HepG2 (cell line): ENCODE data around the gene TLDC2. TPM values are rescaled to one million over a fixed set of nuclear protein-coding genes. Genes with fewer than 3 reads are reported as not detected.
A peak's percentile ranks its signal among the peaks of the same experiment; 100 is the strongest.

ENCODE experiments used
- ATAC-seq: fragments of 200-7000 bp; cut with Tn5 transposase; 3 replicates; pipeline ENCODE4 v1.9.1; 2020; ENCODE audit warnings: mild to moderate bottlenecking, moderate library complexity
- BruUV-seq: library from RNA; stranded (reverse); fragments of 400-500 nt; replicated peaks from 2 replicates; lab custom pipeline; 2021; lab: Mats Ljungman, UMichigan
- CTCF ChIA-PET: fragments of 300-600 bp; formaldehyde crosslinking; extraction: SDS; loops from one replicate; lab custom pipeline; 2021; ENCODE audit warnings: low total read pairs, inconsistent platforms, low intra/inter-chr PET ratio; lab: Yijun Ruan, JAX
- POLR2A ChIA-PET: fragments of 350-600 bp; sonication (Branson Sonifier 250); formaldehyde crosslinking; loops from one replicate; lab custom pipeline; 2020; ENCODE audit warnings: antibody characterized with exemption, inconsistent platforms; lab: Yijun Ruan, JAX
- DNase-seq: peaks from one replicate; pipeline ENCODE4 v3.0.0-alpha.2; 2015; ENCODE audit warnings: low spot score
- FAIRE-seq: peaks from 3 replicates; lab custom pipeline; 2011; peaks lifted over from hg19 to GRCh38; lab: Jason Lieb, UNC
- H2AFZ ChIP-seq: one replicate; pipeline ENCODE4 v1.6.1; 2011; ENCODE audit warnings: low read length, inconsistent platforms
- H3K27ac ChIP-seq: fragments of 300-600 bp; 3 replicates; pipeline ENCODE4 v1.8.0; 2011; ENCODE audit warnings: mixed run types, mild to moderate bottlenecking, mixed read lengths, low read length, inconsistent platforms; ENCODE audit not compliant: insufficient read depth; ENCODE audit errors: extremely low read length
- H3K27me3 ChIP-seq, 2 experiments: fragments of 200-600 bp in 1 of 2; 2 replicates in 1 of 2; 3 replicates in 1 of 2; pipeline versions ENCODE4 v1.6.0 to v1.8.0; 2011; ENCODE audit warnings: low read length in 2 of 2, mild to moderate bottlenecking in 2 of 2, moderate library complexity in 2 of 2, inconsistent platforms in 1 of 2; ENCODE audit not compliant: insufficient read depth in 2 of 2, control insufficient read depth in 1 of 2
- H3K36me3 ChIP-seq, 2 experiments: fragments of 200-600 bp in 1 of 2; replicated peaks in 1 of 2; 2 replicates in 1 of 2; 3 replicates in 1 of 2; pipeline versions ENCODE4 v1.5.1 to v1.8.0; 2011; ENCODE audit warnings: low read length in 2 of 2, inconsistent platforms in 1 of 2; ENCODE audit not compliant: insufficient read depth in 2 of 2, control insufficient read depth in 1 of 2
- H3K4me1 ChIP-seq: 2 replicates; pipeline ENCODE4 v1.5.1; 2012; ENCODE audit warnings: low read length, inconsistent platforms; ENCODE audit not compliant: insufficient read depth
- H3K4me2 ChIP-seq: 2 replicates; pipeline ENCODE4 v1.6.0; 2011; ENCODE audit warnings: low read depth, low read length, inconsistent platforms
- H3K4me3 ChIP-seq, 3 experiments: fragments of 200-600 bp in 1 of 3; sonication (generic), shearing (Covaris generic) in 1 of 3; replicated peaks in 1 of 3; 2 replicates each; pipeline ENCODE4 v1.5.1; 2011 to 2016; ENCODE audit warnings: low read length in 3 of 3, inconsistent platforms in 2 of 3, low read depth in 2 of 3, mild to moderate bottlenecking in 2 of 3, control low read depth in 1 of 3, mixed read lengths in 1 of 3; ENCODE audit not compliant: insufficient read depth in 1 of 3
- H3K79me2 ChIP-seq: one replicate; pipeline ENCODE4 v1.6.1; 2011; ENCODE audit warnings: low read length, inconsistent platforms; ENCODE audit not compliant: insufficient read depth
- H3K9ac ChIP-seq: 2 replicates; pipeline ENCODE4 v1.6.0; 2011; ENCODE audit warnings: mild to moderate bottlenecking, low read depth, low read length, inconsistent platforms; ENCODE audit not compliant: insufficient read depth
- H3K9me3 ChIP-seq: 2 replicates; pipeline ENCODE4 v1.5.1; 2012; ENCODE audit warnings: mild to moderate bottlenecking, low read length
- H4K20me1 ChIP-seq: 2 replicates; pipeline ENCODE4 v1.6.0; 2011; ENCODE audit warnings: inconsistent platforms, mild to moderate bottlenecking, low read length, moderate library complexity; ENCODE audit not compliant: insufficient read depth
- HOXA3 ChIP-seq: sonication (generic); formaldehyde crosslinking; IDR thresholded peaks from 2 replicates; pipeline ENCODE4 v1.5.0; 2020; ENCODE audit warnings: missing genetic modification reagents
- RARA ChIP-seq: IDR thresholded peaks from 2 replicates; pipeline ENCODE4 v1.6.1; 2016; ENCODE audit warnings: missing genetic modification reagents, missing compliant biosample characterization
- SMAD9 ChIP-seq: sonication (generic); formaldehyde crosslinking; IDR thresholded peaks from 2 replicates; pipeline ENCODE4 v1.5.1; 2020; ENCODE audit warnings: mild to moderate bottlenecking, missing genetic modification reagents
- SRSF1 ChIP-seq: fragments of 200-400 bp; formaldehyde crosslinking; optimal IDR thresholded peaks from 2 replicates; pipeline ENCODE3; 2017; ENCODE audit warnings: mild to moderate bottlenecking, low read depth, low read length, moderate library complexity
- TFAP4 ChIP-seq: sonication (generic); IDR thresholded peaks from 2 replicates; pipeline ENCODE4 v1.6.1; 2016; ENCODE audit warnings: low read depth, borderline replicate concordance
- ZNF460 ChIP-seq: sonication (generic); formaldehyde crosslinking; IDR thresholded peaks from 2 replicates; pipeline ENCODE4 v1.5.1; 2020; ENCODE audit warnings: missing genetic modification reagents, mild to moderate bottlenecking, borderline replicate concordance
- ZNF501 ChIP-seq: sonication (generic); formaldehyde crosslinking; IDR thresholded peaks from 2 replicates; pipeline ENCODE4 v1.5.1; 2020; ENCODE audit warnings: mild to moderate bottlenecking, moderate library complexity, missing genetic modification reagents
- ZNF512 ChIP-seq: sonication (generic); formaldehyde crosslinking; IDR thresholded peaks from 2 replicates; pipeline ENCODE4 v1.4.0; 2020; ENCODE audit warnings: mild to moderate bottlenecking, missing genetic modification reagents
- WGBS: methylation state at CpG from one replicate; pipeline ENCODE4 v1.1.6; 2017; ENCODE audit warnings: low lambda C conversion rate; 5-methylcytosine and 5-hydroxymethylcytosine counted together
- in situ Hi-C: cut with HindIII; loops from 2 replicates; pipeline ENCODE4 v1.10.0; 2017; ENCODE audit warnings: low pct_unique_long_range_greater_than_20kb; ENCODE audit not compliant: extremely low pct_ligation_motif_present
- intact Hi-C: fragments of 100-400 bp; cut with micrococcal nuclease; formaldehyde crosslinking; loops from one replicate; pipeline ENCODE4 v1.10.0; 2022; ENCODE audit not compliant: unreplicated experiment
- polyA plus RNA-seq, 8 experiments: library from polyadenylated mRNA; depleted of rRNA in 3 of 8; stranded (reverse) in 7 of 8; unstranded in 1 of 8; fragments of >200 nt; fragmentation: Illumina TruSeq in 4 of 8; extraction: Trizol in 4 of 8; gene quantifications; 2 replicates each; pipeline versions ENCODE4 v1.2.1 to v1.2.3, GENCODE V29; 2011 to 2016; ENCODE audit warnings: low read depth in 4 of 8, missing spikeins in 1 of 8, mixed read lengths in 1 of 8; ENCODE audit not compliant: insufficient read depth in 1 of 8
- total RNA-seq, 5 experiments: library from RNA; depleted of rRNA; stranded (reverse); fragments of >200 nt; fragmentation: Illumina TruSeq; extraction: Trizol; gene quantifications; 2 replicates each; pipeline ENCODE4 v1.2.3, GENCODE V29; 2016; ENCODE audit warnings: low read depth in 1 of 5
- TF ChIP-seq, protein P1 (sequence below): sonication (generic); formaldehyde crosslinking; conservative IDR thresholded peaks from 2 replicates; pipeline ENCODE4 v1.4.0; 2020; ENCODE audit warnings: missing genetic modification reagents
- TF ChIP-seq, protein P2 (sequence below): sonication (generic); formaldehyde crosslinking; IDR thresholded peaks from 2 replicates; pipeline ENCODE4; 2020; ENCODE audit warnings: missing genetic modification reagents, mild to moderate bottlenecking, borderline replicate concordance

Gene TLDC2
- total and polyA plus RNA-seq, 2 of the 13 experiments (the other 11 are each of a cell fraction or from before 2014, with no cell fraction given), result 1.5 to 1.6 TPM

DNA sequence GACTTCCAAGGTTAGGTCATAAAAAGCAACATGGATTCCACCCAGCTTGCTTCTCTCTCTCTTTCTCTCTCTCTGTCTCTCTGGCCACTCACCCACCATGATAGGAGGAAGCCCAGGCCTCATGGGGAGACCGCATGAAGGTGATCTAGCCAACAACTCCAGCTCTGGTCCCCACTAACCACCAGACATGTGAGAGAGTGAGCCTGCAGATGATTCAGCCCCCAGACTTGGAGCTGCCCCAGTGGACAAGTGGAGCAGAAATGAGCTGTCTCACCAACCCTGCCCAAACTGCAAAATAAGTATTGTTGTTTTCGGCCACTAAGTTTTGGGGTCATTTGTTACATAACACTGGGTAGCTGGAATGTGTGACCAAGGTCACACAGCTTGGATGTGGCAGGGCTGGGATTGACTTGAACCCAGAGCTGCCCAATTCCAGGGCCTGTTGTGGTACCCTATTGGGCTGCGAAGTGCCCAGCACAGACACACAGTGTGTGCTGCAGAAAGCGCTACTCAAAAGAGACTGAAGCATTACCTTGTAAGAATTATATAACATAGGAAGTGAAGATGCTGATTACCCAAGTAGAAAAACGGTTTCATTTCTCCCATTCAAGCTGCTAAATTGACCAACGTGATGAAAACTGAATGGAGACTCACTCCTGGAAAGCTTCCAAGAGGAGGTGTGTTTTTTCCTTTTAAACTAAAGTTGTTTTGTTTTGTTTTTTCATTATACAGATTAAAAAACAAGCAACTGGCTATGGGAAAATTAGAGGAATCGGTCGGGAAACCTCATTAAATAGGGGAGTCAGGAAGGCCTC is 9.1 kb upstream of the TLDC2 start (continued):
- no peak for TF ChIP-seq ZNF512 (CRISPR knock-in tag)
- TF ChIP-seq SMAD9 (CRISPR knock-in tag), result no peak
- TF ChIP-seq ZNF501 (CRISPR knock-in tag), result no peak

DNA sequence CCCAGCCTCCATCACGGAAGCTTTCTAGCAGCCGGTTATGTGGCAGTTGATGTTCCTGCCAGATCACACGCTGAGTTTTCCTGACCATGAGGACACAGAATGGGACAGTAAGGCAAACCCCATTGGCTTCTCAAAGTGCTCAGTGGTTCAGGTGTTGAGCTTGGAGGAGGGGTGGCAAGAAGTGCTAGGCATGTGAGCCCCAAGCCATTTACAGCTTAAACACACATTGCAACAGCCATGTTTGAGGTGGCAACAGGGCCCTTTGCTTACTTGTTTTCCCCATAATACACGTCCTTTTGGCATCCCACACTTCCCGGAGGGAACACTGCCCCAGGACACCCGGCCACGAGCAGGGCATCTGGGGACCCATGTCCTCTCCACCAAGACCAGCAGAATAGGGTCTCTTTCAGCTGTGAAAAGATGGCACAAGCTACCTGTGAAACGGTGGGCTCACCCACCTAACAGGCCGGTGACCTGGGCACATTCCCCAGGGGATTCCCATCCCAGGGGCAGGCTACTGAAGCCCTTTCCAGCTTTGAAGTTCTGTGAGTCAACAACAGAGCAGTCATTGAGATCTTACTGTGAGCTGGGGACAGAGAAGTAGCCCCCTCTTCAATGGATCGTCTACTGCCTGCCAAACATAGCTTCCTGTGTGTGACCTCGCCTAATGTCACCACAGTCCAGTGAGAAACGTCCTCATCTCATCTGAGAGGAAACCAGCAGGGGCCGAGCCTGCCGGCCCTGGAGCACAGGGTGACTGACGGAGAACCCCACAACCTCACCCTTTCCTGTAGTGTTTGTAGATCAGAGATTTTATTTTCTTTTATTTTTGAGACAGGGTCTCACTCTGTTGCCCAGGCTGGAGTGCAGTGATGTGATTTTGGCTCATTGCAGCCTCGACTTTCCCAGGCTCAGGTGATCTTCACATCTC is 4.0 kb upstream of the TLDC2 start:
- ATAC-seq (peak; percentile 79), FAIRE-seq (peak; percentile 83), DNase-seq (peak; percentile 95)
- Histone ChIP-seq H3K9ac (peak overlapping the region; percentile 42), H3K9me3 (no peaks in the 10 kb centered on the region), H2AFZ (peak overlapping the region; percentile 49), H3K27ac (peak overlapping the region; percentile 59), H3K27me3 (peaks cover 0 to under 1% of the 10 kb centered on the region in 2 experiments; a peak in 1 of 5 replicates), H3K36me3 (no peaks in the 10 kb centered on the region), H3K79me2 (no peaks in the 10 kb centered on the region), H4K20me1 (no peaks in the 10 kb centered on the region), H3K4me1 (peaks cover 65% of the 10 kb centered on the region), H3K4me2 (peak overlapping the region; percentile 93), H3K4me3 (peak overlapping the region; percentile 15 to 64 (median 15); a peak in 5 of 6 replicates)
- in situ Hi-C loops (no loop called here), intact Hi-C loops (loop anchor here (1.0 to 5.0 kb wide), 3 partner anchors 10 to 35 kb away; no protein-coding TSS in a partner anchor)
- ChIA-PET CTCF (no interaction called here), POLR2A (interaction anchor here (0.7 to 3.3 kb wide), 11 partner anchors 9 to 298 kb away, joined by 3 to 39 read pairs (median 4); partner anchors contain the start of genes DSN1 and TGIF2)
- no TSS peak for BruUV-seq
- WGBS, result under 1% methylated on average over 16 of the region's 16 CpGs
- TF ChIP-seq ZNF460 (CRISPR knock-in tag), result peak; percentile 63; the same call in 1 of the 2 replicates
- TF ChIP-seq, protein P1, sequence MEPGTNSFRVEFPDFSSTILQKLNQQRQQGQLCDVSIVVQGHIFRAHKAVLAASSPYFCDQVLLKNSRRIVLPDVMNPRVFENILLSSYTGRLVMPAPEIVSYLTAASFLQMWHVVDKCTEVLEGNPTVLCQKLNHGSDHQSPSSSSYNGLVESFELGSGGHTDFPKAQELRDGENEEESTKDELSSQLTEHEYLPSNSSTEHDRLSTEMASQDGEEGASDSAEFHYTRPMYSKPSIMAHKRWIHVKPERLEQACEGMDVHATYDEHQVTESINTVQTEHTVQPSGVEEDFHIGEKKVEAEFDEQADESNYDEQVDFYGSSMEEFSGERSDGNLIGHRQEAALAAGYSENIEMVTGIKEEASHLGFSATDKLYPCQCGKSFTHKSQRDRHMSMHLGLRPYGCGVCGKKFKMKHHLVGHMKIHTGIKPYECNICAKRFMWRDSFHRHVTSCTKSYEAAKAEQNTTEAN (CRISPR knock-in tag), result 0 out of 2 replicates have a peak, but pooled peaks have one; percentile 45
- peak; percentile 81 for TF ChIP-seq RARA
- TF ChIP-seq, protein P2, sequence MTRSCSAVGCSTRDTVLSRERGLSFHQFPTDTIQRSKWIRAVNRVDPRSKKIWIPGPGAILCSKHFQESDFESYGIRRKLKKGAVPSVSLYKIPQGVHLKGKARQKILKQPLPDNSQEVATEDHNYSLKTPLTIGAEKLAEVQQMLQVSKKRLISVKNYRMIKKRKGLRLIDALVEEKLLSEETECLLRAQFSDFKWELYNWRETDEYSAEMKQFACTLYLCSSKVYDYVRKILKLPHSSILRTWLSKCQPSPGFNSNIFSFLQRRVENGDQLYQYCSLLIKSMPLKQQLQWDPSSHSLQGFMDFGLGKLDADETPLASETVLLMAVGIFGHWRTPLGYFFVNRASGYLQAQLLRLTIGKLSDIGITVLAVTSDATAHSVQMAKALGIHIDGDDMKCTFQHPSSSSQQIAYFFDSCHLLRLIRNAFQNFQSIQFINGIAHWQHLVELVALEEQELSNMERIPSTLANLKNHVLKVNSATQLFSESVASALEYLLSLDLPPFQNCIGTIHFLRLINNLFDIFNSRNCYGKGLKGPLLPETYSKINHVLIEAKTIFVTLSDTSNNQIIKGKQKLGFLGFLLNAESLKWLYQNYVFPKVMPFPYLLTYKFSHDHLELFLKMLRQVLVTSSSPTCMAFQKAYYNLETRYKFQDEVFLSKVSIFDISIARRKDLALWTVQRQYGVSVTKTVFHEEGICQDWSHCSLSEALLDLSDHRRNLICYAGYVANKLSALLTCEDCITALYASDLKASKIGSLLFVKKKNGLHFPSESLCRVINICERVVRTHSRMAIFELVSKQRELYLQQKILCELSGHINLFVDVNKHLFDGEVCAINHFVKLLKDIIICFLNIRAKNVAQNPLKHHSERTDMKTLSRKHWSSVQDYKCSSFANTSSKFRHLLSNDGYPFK (CRISPR knock-in tag), result peak; percentile 64; the same call in 1 of the 2 replicates
- peak; percentile 4; the same call in 1 of the 2 replicates for TF ChIP-seq TFAP4
- TF ChIP-seq HOXA3 (CRISPR knock-in tag), result peak; percentile 74
- peak; percentile 69 for TF ChIP-seq SRSF1
